ENCODE results near the gene MPV17L2.
A peak's percentile ranks its signal among the peaks of the same experiment; 100 is the strongest.

DNA sequence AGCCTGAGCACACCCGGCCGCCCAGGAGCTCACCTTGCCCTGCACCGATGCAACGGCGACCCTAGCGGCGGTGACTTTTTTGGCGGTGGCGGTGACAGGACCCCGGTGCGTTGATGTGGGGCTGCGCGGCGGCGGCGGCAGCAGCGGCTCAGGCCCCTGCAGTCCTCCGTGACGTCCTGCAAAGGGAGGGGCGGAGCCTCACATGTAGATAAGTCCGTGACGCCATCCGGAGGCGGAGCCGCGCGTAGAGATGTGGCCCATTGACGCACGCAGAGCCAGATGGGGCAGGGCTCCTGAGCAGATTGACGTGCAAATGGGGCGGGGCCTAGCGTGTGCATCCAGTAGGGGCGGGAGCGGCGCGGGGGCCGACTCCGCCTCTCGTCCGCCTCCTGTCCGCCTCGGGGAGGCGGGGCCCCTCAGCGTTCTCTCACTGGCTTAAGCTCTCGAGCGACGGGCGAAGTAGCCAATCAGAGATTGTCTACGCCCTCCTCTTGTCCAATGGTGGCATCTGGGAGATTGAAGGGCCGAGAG, 10.9 kb downstream of the MPV17L2 start, which contains the start of gene RAB3A:
- peak in 1 of 3 experiments; percentile 13 for TF ChIP-seq CTCF (IDR thresholded peaks at IDR 0.05)
- TF ChIP-seq POLR2AphosphoS5 (IDR thresholded peaks at IDR 0.05) = peak; percentile 90
